B cell (primary cell): Measurements from ENCODE around the gene THY1.

Source experiments
- EZH2 ChIP-seq: IDR thresholded peaks from 2 replicates; pipeline ENCODE4 v1.6.1; 2012; ENCODE audit warnings: borderline replicate concordance, low read depth, mild to moderate bottlenecking, moderate library complexity, low read length; ENCODE audit not compliant: insufficient read depth, poor library complexity, severe bottlenecking
- TF ChIP-seq, protein P1 (sequence below): fragments of 200-600 bp; IDR thresholded peaks from one replicate; pipeline ENCODE4 v1.8.0; 2022; ENCODE audit warnings: antibody characterized with exemption, mild to moderate bottlenecking

DNA sequence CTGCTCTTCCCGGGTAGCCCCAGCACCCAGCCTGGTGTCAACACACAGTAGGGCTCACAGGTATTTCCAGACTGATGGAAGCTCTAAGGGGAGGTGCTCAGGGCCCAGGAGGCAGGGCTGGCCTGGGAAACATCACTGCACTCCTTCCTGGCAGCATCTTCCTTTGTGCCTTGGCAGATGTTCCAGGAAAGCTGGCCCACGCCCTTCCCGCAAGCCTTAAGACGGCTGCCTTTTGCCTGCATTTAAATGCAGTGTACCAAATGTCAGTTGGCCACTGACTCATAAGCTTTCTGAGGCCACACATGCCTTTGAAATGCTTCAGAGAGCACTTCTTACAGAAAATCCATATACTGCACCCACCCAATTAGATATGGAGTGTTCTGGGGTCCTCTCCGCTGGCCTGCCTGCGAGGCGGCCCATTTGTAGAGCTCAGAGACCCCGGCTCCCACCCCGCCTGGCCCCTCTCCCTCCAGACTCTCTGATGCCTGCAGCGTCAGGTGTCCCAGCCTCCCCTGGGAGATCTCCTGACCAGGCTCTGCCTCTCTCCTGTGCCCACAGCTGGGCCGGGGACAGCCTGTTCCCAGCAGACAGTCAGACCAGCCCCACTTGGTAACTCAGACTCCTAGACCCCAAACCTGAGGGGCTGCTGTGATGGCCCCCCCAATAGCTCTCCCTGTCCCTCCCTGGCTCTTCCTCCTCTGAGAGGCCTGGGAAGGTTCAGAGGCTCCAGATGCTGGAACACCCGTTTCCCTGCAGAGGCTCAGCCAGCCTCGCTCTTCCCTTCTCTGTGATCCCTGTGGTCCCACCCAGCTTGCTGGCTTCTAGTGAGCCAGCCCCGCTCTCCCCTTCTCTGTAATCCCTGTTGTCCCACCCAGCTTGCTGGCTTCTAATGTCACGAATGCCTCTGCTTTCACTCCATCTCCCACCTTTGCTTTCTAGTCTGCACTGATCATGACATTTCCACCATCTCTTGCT, 47.6 kb upstream of the THY1 start:
- TF ChIP-seq EZH2: no peak
- TF ChIP-seq, protein P1, sequence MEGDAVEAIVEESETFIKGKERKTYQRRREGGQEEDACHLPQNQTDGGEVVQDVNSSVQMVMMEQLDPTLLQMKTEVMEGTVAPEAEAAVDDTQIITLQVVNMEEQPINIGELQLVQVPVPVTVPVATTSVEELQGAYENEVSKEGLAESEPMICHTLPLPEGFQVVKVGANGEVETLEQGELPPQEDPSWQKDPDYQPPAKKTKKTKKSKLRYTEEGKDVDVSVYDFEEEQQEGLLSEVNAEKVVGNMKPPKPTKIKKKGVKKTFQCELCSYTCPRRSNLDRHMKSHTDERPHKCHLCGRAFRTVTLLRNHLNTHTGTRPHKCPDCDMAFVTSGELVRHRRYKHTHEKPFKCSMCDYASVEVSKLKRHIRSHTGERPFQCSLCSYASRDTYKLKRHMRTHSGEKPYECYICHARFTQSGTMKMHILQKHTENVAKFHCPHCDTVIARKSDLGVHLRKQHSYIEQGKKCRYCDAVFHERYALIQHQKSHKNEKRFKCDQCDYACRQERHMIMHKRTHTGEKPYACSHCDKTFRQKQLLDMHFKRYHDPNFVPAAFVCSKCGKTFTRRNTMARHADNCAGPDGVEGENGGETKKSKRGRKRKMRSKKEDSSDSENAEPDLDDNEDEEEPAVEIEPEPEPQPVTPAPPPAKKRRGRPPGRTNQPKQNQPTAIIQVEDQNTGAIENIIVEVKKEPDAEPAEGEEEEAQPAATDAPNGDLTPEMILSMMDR: no peak
